CD4-positive, alpha-beta memory T cell (primary cell): Measurements from ENCODE around the gene DLG5. TPM values are rescaled to one million over a fixed set of nuclear protein-coding genes. Genes with fewer than 3 reads are reported as not detected.

Source experiments
- CTCF ChIA-PET: fragments of 350-600 bp; sonication (Branson Sonifier 250); formaldehyde crosslinking; loops from one replicate; lab custom pipeline; 2021; ENCODE audit warnings: inconsistent platforms; ENCODE audit not compliant: partially characterized antibody; lab: Charles Lee
- POLR2A ChIA-PET: fragments of 350-600 bp; sonication (Branson Sonifier 250); formaldehyde crosslinking; loops from one replicate; lab custom pipeline; 2021; ENCODE audit not compliant: partially characterized antibody; lab: Charles Lee
- DNase-seq, 5 donors: peaks; one replicate each; pipeline versions ENCODE4 v3.0.0 to v3.0.0-alpha.2; 2020 to 2022; ENCODE audit warnings: mixed read lengths in 1 of 5
- H3K27ac ChIP-seq: one replicate; pipeline ENCODE4 v1.7.0; 2013; ENCODE audit warnings: low read depth, low read length
- H3K27me3 ChIP-seq: 2 replicates; pipeline ENCODE4 v1.7.0; 2013; ENCODE audit warnings: mild to moderate bottlenecking, low read length, moderate library complexity; ENCODE audit not compliant: insufficient read depth
- H3K36me3 ChIP-seq: 2 replicates; pipeline ENCODE4 v1.7.0; 2013; ENCODE audit warnings: mild to moderate bottlenecking, low read length, moderate library complexity; ENCODE audit not compliant: insufficient read depth
- H3K4me1 ChIP-seq: 2 replicates; pipeline ENCODE4 v1.7.0; 2013; ENCODE audit warnings: mild to moderate bottlenecking, low read length, moderate library complexity; ENCODE audit not compliant: insufficient read depth
- H3K4me3 ChIP-seq, 2 donors: one replicate each; pipeline ENCODE4 v1.7.0; 2013; ENCODE audit warnings: low read length in 2 of 2, mild to moderate bottlenecking in 1 of 2
- H3K9me3 ChIP-seq, 2 donors: one replicate each; pipeline ENCODE4 v1.7.0; 2013; ENCODE audit warnings: low read length in 2 of 2, control low read depth in 1 of 2; ENCODE audit not compliant: control insufficient read depth in 1 of 2
- H3K27ac Mint-ChIP-seq, 7 donors: one replicate each; pipeline ENCODE4 v1.8.0; 2020 to 2021; ENCODE audit warnings: mixed read lengths in 7 of 7, mild to moderate bottlenecking in 6 of 7, inconsistent platforms in 3 of 7, moderate library complexity in 3 of 7
- H3K27me3 Mint-ChIP-seq, 2 donors: one replicate each; pipeline ENCODE4 v1.8.0; 2020 to 2021; ENCODE audit warnings: mixed read lengths in 2 of 2
- H3K36me3 Mint-ChIP-seq, 2 donors: one replicate each; pipeline ENCODE4 v1.8.0; 2020 to 2021; ENCODE audit warnings: mixed read lengths in 2 of 2, inconsistent platforms in 1 of 2, mild to moderate bottlenecking in 1 of 2
- H3K4me1 Mint-ChIP-seq, 4 donors: one replicate each; pipeline ENCODE4 v1.8.0; 2020 to 2021; ENCODE audit warnings: mixed read lengths in 4 of 4, mild to moderate bottlenecking in 1 of 4
- H3K4me3 Mint-ChIP-seq, 8 donors: one replicate each; pipeline ENCODE4 v1.8.0; 2020 to 2021; ENCODE audit warnings: mixed read lengths in 8 of 8, mild to moderate bottlenecking in 7 of 8, moderate library complexity in 6 of 8, inconsistent platforms in 3 of 8
- H3K9me3 Mint-ChIP-seq, 8 donors: one replicate each; pipeline ENCODE4 v1.8.0; 2020 to 2021; ENCODE audit warnings: mixed read lengths in 8 of 8, mild to moderate bottlenecking in 5 of 8, inconsistent platforms in 3 of 8, moderate library complexity in 1 of 8
- intact Hi-C: fragments of 100-400 bp; cut with micrococcal nuclease; formaldehyde crosslinking; loops from one replicate; pipeline ENCODE4 v1.15.1; 2023
- polyA plus RNA-seq, 2 donors: library from polyadenylated mRNA; unstranded; fragments of 300-500 nt; fragmentation: Illumina TruSeq; gene quantifications; one replicate each; pipeline ENCODE4 v1.2.3, GENCODE V29; 2021
- total RNA-seq, 2 experiments: library from RNA; stranded (reverse); gene quantifications; one replicate each; pipeline ENCODE4 v1.2.3, GENCODE V29; 2021

Gene DLG5
- total and polyA plus RNA-seq, 4 experiments from 2014 or later, result 0.13 to 3.2 (median 2.7) TPM; not detected in 1

DNA sequence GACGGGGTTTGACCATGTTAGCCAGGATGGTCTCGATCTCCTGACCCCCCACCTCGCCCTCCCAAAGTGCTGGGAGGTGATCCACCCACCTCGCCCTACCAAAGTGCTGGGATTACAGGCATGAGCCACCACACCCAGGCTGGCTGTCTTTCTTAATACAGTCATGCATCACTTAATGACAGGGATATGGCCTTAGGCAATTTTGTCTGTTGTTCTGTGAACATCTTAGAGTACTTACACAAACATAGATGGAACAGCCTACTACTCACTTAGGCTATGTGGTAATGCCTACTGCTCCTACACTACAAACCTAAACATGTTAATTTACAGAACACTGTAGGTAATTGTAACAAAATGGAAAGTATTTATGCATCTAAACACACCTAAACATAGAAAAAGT is 182.3 kb downstream of the DLG5 start:
- Mint-ChIP-seq H3K9me3 (peaks cover 0 to 23% (median 16%) of the 10 kb centered on the region in 8 donors), H3K36me3 (peaks cover 0 to 3% of the 10 kb centered on the region in 2 donors), H3K4me1 (peaks cover 0 to under 1% (median 0%) of the 10 kb centered on the region in 4 donors), H3K27me3 (peaks cover 3 to 5% of the 10 kb centered on the region in 2 donors), H3K4me3 (no peak overlapping the region), H3K27ac (no peak overlapping the region)
- H3K9me3 ChIP-seq, result no peaks in the 10 kb centered on the region
- CTCF ChIA-PET, result no interaction called here
- no peak overlapping the region for H3K27ac ChIP-seq
- H3K4me3 ChIP-seq, result no peak overlapping the region
- H3K4me1 ChIP-seq, result no peaks in the 10 kb centered on the region
- POLR2A ChIA-PET, result no interaction called here
- intact Hi-C loops, result no loop called here
- H3K36me3 ChIP-seq, result no peaks in the 10 kb centered on the region
- no peak for DNase-seq
- H3K27me3 ChIP-seq, result no peaks in the 10 kb centered on the region

DNA sequence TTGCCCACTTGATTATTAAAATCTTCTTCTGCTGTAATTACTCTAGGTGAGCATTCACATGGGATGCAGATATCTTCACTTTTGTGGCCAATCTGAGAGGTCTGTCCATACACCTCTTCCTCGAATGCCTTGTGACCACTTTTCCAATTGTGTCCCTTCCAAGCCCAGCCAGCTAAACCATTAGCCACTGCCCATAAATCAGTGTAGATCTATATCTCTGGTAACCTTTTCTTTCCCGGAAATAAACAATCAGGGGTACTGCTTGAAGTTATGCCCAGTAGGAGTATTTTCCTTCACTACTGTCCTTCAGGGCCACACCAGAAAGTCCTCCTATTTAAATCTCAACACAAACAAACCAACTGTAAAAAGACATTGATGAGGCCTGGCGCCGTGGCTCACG is 184.4 kb downstream of the DLG5 start:
- no peak for DNase-seq
- Histone ChIP-seq H3K36me3 (no peaks in the 10 kb centered on the region), H3K27me3 (no peaks in the 10 kb centered on the region), H3K4me1 (no peaks in the 10 kb centered on the region), H3K27ac (no peak overlapping the region), H3K9me3 (no peaks in the 10 kb centered on the region), H3K4me3 (no peak overlapping the region)
- ChIA-PET CTCF (interaction anchor here (1.1 kb wide), 1 partner anchor 31 kb away, joined by 4 read pairs; no protein-coding TSS in a partner anchor), POLR2A (no interaction called here)
- H3K4me3 Mint-ChIP-seq, result no peak overlapping the region
- peaks cover 0 to 41% (median 20%) of the 10 kb centered on the region in 8 donors for H3K9me3 Mint-ChIP-seq
- no peak overlapping the region for H3K27ac Mint-ChIP-seq
- intact Hi-C loops, result no loop called here
- peaks cover 3 to 5% of the 10 kb centered on the region in 2 donors for H3K27me3 Mint-ChIP-seq
- peaks cover 0 to 9% (median 7%) of the 10 kb centered on the region in 4 donors for H3K4me1 Mint-ChIP-seq
- H3K36me3 Mint-ChIP-seq, result no peaks in the 10 kb centered on the region

DNA sequence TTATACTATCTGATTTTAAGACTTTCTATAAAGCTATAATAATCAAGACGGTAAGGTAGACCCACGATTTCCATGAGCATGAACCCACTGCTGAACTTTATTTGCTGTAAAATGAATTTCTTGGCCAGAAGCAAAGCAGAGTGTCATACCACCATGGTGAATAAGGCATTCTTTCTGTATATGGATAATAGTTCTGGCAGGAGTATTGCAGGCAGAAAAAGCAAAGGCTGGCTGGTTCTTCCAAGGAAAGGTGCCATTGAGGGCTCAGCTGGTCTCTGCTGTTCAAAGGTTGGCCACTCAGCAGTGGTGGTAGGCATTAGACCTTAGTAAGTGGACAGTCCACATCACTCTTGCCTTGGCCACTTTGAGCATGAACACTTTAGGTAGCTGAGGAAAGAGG is 184.8 kb downstream of the DLG5 start:
- CTCF ChIA-PET, result interaction anchor here (1.1 kb wide), 1 partner anchor 30 kb away, joined by 4 read pairs; no protein-coding TSS in a partner anchor
- intact Hi-C loops, result no loop called here

More for the DNA sequence above, 184.8 kb downstream of the DLG5 start:
- Histone ChIP-seq H3K27ac (no peak overlapping the region), H3K4me3 (no peak overlapping the region), H3K4me1 (no peaks in the 10 kb centered on the region), H3K27me3 (no peaks in the 10 kb centered on the region), H3K36me3 (no peaks in the 10 kb centered on the region), H3K9me3 (no peaks in the 10 kb centered on the region)
- Mint-ChIP-seq H3K4me1 (peaks cover 0 to 9% (median 7%) of the 10 kb centered on the region in 4 donors), H3K27me3 (peaks cover 0 to 5% of the 10 kb centered on the region in 2 donors), H3K36me3 (no peaks in the 10 kb centered on the region), H3K27ac (no peak overlapping the region), H3K4me3 (no peak overlapping the region), H3K9me3 (peaks cover 0 to 41% (median 25%) of the 10 kb centered on the region in 8 donors)
- POLR2A ChIA-PET, result no interaction called here
- no peak for DNase-seq

Other genes with a start within 250 kb of the DLG5 start
- 10 to 100 TPM; 16.9 to 17.6 TPM for gene POLR3A, start 102.8 kb upstream of the DLG5 start, total RNA-seq
- gene POLR3A, start 102.8 kb upstream of the DLG5 start, polyA plus RNA-seq, result 1 to 10 TPM; 4.5 to 9.6 TPM
- 1,000 to 10,000 TPM; 1,748 to 1,885 TPM for gene RPS24, start 107.1 kb upstream of the DLG5 start, total RNA-seq
- gene RPS24, start 107.1 kb upstream of the DLG5 start, polyA plus RNA-seq, result 100 to 1,000 TPM; 778 to 921 TPM